B cell (primary cell): ENCODE data around the gene KIF1A.

Experiments
- CTCF ChIP-seq: fragments of 200-600 bp; IDR thresholded peaks from one replicate; pipeline ENCODE4 v1.8.0; 2022; ENCODE audit warnings: antibody characterized with exemption, mild to moderate bottlenecking
- EZH2 ChIP-seq: IDR thresholded peaks from 2 replicates; pipeline ENCODE4 v1.6.1; 2012; ENCODE audit warnings: borderline replicate concordance, low read depth, mild to moderate bottlenecking, moderate library complexity, low read length; ENCODE audit not compliant: insufficient read depth, poor library complexity, severe bottlenecking

DNA sequence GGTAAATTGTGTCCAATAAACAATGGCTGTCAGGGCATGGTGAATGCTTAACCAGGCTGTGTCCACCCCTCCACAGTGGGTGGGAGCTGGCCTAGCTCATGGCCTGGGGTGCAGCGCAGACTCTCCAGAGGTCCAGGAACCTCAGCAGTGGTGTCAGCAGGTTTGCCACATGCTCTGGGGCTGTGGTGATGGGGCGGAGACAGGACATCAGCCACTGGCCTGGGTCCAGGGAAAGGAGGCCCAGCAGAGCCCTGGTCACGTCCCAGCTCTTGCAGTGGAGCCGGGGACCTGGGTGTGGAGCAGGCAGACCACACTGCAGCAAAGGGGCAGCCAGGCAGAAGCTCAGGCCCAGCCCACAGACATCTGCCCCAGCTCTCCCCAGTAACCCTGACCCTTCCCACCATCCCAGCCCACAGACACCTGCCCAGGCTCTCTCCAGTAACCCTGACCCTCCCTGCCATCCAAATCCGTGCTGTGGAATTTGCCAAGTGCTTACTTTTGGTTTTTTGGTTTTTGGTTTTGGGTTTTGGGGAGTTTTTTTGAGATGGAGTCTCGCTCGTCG lies 13.8 kb upstream of the KIF1A start:
- TF ChIP-seq CTCF, result no peak
- TF ChIP-seq EZH2, result no peak
